GDM1 (cell line): Measurements from ENCODE around the gene RFTN1.
"Not testable (repeated sequence)": the region's sequence is repeated elsewhere in the genome, so short reads cannot be mapped to it uniquely, and the experiment has no call there.

ENCODE experiments used
- DNase-seq: peaks from one replicate; lab custom pipeline; 2025; lab: John Stamatoyannopoulos, UW

Gene RFTN1

DNA sequence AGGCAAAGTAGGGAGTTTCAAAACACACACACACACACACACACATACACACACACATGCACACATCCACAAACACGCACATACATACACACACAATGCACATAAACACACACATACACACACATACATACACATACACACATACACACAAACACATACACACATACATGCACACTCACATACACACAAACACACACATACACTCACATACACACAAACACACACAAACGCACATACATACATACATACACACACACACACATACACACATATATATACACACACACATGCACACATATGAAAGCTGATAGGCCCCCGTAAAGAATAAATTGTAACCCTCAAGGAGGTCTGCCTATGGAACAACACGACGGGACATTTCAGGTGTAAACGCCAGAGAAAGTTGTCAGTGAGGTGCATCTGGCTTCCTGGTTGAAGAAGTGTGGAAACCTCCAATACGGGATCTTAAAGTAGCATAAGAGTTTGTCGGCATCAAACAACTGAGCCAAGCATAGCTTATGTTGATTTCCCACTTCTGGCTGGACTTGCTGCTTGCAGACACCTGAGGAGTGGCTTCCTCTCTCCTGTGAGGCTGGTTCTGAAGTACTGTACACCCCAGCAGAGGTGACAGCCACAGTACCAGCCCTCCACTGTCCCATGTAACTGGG is 5.8 kb downstream of the RFTN1 start:
- DNase-seq = no peak

DNA sequence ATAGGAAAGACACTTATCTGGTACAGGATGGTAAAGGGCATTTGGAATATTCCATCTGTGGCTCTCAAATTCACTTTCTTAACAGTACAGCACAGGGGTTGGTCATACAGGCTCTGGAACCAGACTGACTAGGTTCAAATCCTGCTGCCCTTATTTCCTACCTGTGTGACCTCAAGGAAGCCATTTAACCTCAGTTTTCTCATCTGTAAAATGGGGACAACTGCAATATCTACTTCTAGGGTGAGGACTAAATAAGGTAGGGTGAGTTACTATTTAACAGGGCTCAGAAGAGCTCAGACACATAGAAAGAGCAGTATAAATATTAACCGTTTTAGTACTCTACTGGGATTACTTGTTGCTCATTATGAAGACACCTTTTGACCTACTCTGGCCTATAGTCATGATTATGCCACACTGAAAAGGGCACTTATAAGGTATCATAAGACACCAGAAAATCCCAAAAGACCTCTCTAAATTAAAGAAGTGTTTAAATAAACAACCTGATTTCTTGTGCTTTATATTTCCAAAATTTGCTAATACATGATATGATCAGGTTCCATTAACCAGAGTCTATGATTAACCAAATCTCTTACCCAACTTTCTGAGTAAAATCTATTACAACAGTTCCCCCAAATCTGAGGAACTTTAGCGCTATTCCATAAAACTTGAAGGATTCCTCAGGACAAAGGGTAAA is 6.5 kb downstream of the RFTN1 start:
- no peak for DNase-seq

DNA sequence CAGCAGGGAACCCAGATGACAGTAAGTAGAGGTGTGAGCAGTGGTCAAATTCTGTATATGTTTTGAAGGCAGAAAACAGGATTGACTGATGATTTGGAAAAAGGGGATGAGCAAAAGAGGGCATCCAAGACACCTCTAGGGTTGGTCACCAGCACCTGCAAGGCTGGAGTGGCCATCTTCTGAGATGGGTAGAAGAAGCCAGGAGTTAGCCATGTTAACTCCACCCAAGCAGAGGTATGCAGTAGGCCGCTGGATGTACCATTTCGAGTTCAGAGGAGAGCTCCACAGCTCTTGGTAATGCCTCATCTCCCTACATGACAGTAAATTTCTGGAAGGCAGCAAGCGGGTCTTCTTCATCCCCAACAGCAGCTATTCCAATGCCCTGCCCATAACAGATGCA is 7.0 kb downstream of the RFTN1 start:
- no peak for DNase-seq

DNA sequence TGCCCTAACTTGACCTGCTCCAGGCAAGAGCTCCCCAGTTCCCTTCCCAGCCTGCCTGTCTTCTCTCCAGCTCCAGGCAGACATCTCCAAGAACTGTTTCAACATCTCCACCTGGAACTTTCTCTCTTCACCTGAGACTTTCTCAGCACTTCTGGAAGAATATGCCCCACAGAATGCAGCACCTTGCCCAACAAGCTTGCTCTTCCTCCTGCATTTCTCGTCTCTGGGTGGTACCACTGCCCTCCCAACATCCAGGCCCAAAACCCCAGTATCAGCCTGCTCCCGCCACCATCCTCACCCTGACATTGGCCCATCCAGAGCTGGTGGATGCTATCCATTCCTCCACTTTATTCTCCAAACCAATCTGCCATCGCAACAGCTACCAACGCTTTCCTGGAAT is 8.8 kb downstream of the RFTN1 start:
- no peak for DNase-seq

DNA sequence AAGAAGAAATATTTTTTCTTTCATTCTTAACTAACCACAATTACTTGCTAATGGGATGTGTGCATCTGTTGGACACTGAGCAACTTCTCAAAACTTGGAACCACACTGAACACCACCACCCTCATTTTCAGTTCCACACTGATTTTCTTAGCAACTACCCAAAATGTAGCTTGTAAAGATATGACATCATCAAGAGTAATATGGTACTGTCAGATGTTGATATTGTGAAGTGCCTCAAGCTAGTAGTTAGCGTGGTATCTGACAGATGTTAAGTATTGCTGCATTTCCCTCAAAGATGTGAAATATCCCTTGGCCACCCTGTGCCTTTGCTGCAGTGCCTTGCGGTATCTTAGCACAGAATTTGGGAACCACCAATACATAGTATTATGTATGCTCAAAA is 9.3 kb downstream of the RFTN1 start:
- DNase-seq = no peak

DNA sequence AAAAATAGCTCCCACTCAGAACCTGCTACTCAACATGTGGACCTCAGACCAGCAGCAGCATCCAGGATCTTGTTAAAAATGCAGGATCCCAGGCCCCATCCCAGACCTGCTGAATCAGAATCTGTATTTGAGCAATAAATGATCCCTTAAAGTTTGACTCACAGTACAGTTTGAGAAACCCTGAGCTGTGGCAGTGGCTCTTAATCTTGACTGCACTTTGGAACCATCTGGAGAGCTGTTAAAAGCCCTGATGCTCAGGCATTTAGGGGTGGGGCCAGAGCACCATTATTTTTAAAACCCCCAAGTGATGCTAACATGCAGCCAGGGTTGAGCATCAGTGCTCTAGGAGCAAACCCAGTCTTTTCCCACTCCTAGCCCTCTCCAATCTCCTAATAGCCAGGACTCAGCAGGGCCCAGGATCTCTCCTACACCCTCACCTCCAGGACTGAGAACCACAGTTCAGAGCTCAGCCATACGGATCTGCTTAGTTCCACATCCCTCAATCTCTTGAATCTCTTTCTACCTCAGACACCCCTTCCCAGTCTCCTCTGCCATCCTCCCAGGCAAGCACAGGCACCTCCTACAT is 10.2 kb downstream of the RFTN1 start:
- no peak for DNase-seq

DNA sequence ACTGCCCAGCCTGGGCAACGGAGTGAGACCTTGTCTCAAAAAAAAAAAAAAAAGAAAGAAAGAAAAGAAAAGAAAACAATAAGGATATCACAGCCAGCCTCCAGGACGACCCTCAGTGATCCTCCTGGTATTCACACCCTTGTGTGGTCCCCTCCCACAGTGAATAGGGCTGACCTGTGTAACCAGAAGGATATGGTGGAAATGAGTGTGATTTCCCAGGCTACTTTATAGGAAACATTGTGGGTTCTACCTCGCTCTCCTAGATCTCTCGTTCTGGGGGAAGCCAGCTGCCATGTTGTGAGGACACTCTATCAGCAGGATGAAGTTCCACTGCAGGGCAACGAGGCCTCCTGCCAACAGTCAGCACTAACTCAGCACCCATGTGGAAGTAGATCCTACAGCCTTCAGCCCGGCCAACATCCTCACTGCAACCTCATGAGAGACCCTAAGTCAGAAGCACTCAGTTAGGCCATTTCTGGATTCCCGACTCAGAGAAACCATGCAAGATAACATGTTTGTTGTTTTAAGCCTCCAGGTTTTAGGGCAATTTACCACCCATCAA is 11.1 kb downstream of the RFTN1 start:
- DNase-seq = no peak

DNA sequence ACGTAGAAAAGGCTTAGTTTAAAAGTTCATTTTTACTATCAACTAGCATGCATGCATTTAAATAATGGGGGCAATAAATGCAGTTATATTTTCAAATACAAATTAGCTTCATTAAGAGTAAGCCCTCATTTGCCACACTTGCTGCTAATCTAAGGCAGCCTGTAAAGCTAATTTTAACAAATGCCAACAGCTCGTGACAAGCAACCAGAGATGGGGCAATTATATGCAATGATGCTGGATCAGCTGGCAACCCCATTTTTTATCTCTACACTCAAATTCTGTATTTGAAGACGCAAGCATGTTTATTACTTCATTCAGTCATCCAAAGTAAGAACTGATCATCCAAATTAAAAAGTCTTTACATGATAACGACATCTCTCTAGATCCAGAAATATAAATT is 12.1 kb downstream of the RFTN1 start:
- no peak for DNase-seq

DNA sequence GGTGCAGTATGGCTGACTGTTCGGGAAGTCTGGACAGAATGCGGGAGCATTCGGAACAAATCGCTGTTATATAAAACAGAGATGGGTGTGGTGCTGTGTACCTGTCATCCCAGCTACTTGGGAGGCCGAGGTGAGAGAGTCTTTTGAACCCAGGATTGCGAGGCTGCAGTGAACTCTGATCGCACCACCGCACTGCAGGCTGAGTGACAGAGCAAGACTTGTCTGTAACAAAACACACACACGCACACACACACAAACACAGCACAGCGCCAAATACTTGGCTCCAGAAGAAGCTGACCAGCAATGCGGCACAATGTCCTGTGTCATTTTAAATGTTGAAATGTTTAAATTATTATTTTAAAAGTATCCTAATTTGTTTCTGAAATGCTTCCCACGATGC is 12.6 kb downstream of the RFTN1 start:
- DNase-seq = no peak

DNA sequence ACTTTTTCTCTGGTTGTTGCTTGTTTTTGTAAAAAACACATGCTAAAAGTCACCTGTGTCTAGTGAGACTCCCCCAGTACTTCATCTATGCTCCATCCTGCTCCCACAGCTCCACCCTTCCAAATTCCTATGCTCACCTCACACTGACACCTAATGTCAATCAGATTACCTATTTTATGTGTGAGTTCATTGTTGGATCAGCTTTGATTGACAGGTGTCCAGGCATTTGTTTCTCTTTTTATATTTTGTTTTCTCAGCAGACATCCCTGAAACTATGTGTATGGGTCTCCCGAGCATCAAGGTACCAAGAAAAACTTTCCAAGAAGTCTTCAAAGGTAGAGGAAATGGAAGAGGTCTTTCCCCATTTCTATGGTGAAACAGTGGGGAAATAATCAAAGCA is 13.4 kb downstream of the RFTN1 start:
- DNase-seq = no peak

DNA sequence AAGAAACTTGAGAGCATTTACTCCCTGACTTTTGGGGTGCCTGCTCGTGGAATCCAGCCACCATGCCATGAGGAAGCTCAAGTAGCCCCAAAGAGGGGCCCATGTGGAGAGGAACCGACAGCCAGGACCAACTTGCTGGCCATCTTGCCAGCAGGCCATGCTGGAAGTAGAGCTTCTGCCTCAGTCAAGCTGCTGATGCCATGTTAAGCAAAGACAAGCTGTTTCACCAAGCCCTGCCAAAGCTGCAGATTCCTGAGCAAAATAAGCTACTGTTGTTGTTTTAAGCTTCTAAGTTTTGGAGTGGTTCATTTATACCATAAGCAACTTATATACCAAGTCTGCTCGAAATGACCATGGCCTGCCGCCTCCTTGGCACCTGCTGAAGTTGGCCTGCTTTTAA is 14.1 kb downstream of the RFTN1 start:
- no peak for DNase-seq

DNA sequence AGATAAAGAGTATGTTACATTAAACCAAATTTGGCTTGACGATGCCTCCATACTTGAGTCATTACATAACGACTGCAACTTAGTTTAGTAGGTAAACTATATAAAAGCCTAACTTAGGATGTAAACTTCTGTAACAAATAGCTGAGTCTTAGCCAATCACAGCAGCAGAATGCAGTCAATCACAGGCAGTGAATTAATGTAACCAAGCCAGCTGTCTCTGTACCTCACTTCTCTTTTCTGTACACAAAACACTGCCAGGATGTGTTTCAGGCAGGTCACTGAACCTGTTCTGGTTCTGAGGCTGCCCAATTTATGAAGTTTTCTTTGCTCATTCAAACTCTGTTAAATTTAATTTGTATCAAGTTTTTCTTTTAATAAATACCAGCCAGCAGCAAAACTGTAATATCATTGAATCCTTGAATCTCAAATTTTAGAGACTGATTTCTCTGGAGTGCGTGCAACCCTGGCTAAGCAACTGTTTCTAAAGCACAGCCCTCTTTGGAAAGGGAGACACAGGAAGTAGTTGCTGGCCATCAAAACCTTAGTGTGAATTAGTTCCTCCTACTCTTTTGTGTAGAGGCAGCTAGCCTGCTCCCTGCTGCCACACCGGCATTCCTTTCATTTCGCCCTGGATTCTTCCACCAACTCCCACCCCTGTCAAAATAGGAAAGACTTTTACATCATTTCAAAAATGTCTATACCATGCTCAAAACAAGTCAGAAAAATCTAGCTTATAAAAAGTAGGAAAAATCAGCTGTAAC is 15.2 kb downstream of the RFTN1 start:
- no peak for DNase-seq

DNA sequence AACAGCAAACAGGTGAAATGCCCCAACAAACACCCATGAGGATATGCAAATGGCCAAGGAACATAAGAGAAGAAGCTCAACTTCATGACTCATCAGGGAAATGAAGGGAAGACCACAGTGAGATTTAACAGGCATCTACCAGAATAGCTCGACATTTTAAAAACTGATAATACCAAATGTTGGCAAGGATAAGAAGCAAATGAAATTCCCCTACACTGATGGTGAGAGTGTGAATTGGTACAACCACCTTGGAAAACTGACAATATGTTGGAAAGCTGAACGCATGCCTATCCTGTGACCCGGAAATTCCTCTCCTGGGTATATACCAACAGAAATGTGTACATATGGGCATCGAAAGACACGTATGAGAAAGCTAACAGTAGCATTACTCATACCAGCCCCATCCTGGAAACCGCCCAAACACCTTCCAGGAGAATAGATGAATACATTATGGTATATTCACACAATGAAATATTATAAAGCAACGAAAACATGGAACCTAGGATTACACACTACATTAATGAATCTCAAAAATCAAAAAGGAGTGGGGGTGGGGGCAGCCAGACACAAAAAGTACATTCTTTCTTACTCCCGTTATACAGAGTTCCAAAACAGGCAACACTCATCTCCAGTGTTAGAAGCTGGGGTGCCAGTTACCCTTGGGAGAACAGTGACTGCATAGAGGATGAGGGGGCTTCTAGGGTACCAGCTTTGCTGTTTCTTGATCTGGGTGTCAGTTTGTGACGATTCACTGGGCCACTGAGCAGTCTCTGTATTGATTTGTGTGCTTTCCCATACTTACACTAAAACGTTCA is 16.9 kb downstream of the RFTN1 start:
- no peak for DNase-seq

DNA sequence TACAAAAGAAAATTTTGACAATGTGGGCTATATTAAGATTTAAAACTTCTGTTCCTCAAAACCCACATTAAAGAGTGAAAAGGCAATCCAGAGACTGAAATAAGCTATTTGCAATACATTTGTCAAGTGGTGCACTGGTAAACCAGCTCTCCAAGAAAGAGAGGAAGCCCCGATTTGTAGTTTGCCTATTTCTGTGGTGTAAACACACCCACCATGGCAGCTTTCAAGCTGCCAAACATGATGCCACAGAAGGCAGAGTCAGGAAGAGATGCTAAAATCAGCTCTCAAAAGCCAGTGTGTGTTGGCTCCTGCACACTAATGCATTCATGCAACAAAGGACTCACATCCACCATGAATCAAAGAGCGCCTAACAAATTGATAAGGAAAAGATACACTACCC is 17.5 kb downstream of the RFTN1 start:
- no peak for DNase-seq

DNA sequence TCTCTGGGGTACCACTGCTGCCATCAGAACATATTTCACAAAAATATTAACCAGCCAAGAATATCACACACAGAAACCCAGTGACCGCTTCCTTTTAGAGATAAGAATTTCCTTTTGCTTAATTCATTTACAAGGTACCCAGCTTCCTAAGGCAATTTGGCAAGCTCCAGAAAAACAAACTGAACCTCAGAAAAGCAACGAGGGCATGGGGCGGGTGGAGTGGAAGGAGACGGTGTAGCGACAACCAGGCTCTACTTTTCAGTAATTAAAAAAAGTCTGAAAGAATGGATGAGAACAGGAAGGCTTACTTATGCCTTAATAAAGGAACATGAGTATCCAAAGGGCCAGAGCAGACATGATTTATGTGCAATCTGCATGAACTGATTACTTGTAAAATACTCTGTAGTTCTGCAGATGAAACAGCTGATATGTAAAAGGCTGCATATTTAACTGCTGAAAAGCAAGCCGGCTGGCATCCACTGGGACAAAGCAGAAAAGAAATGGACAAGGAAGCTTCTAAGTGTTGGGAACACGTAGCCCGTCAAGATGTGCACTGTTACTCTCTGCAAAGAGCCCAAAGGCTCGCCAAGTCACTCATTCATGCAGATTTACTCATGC is 18.6 kb downstream of the RFTN1 start:
- DNase-seq = no peak

DNA sequence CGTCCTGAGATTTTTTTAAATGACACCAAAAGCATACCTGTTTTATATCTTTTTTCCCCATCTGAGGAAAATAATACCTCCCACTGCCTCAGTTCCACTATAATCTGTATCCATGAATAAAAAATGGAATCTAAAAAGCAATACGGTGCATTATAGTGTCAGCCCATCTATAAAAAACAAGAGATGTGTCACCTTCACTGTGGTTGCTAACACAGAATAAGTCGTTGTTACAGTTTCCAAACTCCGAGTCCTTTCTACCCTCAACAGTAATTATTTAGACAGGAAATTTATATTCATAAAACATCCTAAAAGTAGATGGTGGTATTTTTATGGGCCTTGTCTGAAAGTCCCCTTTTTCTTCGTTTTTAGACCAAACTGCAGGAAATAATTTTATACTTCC is 19.4 kb downstream of the RFTN1 start:
- DNase-seq = no peak

DNA sequence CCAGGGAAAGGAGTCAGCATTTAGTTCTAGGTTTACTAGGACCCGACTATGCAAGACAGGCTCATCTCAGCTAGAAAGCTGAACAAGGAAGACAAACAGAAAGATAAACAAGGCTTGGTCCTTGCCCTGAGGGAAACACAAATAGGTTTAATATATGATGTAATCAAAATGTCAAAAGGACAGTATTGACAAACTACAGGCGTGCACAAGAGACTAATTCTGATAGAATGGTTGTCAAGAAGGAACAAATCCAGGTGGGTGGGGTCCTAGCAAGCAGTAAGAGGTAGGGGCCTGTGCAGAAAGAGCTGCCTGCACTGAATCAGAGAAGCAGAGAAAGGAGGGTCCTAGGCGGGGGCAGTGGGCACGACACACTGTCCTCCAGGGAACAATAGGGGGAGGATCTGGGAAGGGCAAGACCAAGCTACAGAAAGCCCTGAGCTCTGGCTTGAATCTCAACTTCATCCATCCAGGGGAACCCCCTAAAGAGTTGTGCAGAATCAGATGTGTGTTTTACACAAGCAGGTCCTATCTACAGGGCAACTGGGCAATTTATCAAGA is 23.4 kb downstream of the RFTN1 start:
- DNase-seq = no peak

DNA sequence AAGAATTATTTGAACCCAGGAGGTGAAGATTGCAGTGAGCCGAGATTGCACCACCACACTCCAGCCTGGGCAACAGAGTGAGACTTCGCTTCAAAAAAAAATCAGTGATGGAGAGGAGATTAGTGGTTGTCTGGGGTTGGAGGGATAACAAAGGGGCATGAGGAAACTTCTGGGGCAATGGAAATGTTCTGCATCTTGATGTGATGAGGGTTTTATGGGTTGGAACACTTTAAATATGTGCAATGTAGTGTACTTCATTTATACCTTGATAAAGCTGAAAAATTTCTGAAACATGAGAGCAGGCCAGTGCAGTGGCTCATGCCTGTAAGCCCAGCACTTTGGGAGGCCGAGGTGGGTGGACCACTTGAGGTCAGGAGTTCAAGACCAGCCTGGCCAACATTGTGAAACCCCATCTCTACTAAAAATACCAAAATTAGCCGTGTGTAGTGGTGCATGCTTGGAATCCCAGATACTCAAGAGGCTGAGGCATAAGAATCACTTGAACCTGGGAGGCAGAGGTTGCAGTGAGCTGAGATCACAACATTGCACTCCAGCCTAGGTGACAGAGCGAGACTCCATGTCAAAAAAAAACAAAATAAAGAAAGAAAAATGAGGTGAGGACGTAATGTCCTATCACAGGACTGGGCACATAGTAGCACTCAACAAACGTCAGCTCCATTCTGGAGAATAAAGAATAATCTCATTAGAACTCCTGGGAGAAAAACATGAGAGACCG is 24.0 kb downstream of the RFTN1 start:
- not testable (repeated sequence) for DNase-seq

DNA sequence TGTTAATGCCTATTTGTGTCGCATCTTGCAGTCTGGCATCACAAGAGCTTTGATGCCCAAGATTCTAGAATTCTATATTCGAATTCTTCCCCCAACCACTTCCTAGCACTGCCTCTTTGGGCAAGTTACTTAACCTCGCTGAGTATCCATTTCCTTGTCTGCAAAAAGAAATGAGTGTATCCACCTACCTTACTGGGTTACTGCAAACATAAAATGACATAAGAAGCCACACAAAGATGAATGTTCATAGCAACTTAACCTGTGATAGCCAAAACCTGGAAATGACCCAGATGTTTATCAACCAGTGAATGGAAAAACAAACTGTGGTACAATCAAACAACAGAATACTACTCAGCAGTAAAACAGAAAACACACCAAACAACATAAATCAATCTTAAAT is 24.9 kb downstream of the RFTN1 start:
- no peak for DNase-seq

DNA sequence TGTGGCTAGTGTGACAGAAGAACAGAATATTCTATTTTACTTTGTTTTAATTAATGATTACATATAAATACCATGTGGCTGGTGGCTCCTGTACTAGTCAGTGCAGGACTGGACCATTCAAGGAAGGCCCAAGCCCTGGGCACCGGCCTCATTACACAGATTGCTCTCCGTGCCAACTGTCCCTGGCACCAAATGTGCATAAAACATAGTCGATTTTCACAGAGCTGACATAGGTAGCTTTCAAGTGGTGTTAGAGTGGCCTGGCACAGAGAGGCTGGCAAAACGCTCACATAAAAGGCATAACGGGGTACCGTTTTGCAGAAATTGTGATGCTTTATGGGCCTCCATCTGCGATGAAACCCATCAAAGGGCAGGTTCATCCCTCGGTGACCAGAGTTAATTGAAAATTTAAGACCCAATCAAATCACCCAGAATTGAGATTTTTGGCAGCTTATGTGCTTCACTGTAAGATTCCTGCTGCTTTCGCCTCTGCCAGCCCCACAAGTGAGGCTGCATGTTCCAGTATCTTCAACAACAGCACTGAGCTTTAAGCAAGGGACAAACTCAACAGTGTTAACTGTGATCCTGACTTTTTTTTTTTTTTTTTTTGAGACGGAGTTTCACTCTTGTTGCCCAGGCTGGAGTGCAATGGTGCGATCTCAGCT is 25.9 kb downstream of the RFTN1 start:
- DNase-seq = no peak
